HG03521 (cell line): ENCODE results near the gene PTPRR.
"Not testable (repeated sequence)": the region's sequence is repeated elsewhere in the genome, so short reads cannot be mapped to it uniquely, and the experiment has no call there.

Experiments
- ATAC-seq: cut with Tn5 transposase; IDR thresholded peaks from one replicate; pipeline ENCODE4 v1.9.1; 2021; ENCODE audit warnings: mild to moderate bottlenecking, moderate library complexity; ENCODE audit not compliant: unreplicated experiment

The PTPRR gene

DNA sequence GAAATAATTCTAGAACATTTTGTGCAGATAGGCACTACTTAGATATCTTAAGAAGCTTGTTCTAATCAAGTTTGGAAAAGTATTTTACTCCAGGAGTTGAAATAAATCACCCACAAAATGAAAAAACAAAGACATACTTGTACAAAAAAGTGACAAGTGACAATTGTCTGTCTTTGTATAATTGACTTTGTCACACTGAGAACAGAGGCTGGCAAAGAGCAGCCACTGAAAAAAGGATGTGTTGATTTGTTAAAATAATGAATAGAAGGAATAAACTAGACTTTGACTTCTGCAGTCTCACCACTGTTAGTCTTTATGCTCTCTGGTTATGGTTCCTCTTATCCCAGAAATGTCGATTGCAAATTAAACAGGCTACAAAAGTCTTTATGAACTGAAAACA, 77.6 kb downstream of the PTPRR start:
- ATAC-seq, result no peak

DNA sequence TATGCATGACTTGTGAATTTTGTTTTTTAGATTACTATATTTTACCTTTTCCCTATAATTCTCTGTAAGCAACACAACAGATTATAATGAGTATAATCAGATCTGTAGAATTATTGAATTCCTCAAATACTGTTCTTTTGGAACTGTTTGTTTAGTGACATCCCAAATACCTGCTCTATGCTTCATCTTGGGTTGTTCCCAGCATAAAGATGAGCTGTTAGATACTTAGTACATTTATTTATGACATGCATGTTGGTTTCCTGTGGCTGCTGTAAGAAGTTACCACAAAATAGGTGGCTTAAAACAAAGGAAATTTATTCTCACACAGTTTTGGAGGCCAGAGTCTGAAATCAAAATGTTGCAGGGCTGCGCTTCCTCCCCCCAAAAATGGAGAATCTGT, 78.4 kb downstream of the PTPRR start:
- ATAC-seq, result no peak

DNA sequence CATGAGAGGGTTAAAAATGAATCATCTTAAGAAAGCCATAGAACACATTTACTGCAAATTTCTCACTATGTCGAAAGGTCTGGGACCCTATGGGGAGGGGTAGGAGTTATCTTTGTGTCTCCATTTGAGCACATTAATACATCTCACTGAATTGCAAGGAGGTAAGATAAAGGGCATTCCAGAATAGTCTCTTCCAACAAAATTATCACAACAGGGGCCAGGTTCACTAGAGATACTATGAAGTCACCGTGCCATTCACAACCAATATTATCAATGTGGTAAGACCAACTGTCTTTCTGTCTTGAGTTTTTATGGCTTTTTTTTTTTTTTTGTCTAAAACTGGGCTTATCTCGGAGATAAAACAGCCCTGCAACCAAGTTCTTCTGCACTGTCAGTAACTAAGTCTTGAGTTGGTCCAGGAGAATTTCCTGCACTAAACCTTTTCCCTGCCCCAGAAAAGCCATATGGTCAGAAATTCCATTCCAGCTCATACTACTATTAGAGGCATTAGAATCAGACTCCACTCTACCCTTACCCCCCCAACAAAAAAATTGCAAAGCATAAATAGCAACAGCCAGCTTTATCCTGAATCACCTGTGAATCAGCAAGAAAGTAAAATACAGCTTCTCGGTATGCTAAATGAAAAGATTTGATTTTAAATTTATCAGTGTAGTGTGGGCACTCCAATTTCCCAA, 79.7 kb downstream of the PTPRR start:
- no peak for ATAC-seq

DNA sequence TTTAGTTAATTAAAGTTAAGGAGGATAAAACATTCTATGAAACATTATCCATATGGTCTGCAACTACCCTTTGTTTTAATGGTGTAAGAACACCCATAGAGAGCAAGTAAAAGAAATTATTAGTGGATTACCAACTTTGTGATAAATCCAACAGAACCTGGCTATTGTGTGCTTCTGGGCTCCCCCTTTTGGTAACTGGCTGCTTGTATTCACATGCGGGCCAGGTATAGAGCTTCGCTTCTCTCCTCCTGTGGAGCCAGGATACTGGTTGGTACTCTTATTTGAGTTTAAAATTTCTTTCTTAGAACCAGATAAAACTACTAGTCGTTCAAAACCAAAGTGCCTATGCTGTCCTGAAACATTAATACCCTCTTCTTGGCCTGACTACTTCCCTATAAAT, 81.0 kb downstream of the PTPRR start:
- ATAC-seq, result no peak

DNA sequence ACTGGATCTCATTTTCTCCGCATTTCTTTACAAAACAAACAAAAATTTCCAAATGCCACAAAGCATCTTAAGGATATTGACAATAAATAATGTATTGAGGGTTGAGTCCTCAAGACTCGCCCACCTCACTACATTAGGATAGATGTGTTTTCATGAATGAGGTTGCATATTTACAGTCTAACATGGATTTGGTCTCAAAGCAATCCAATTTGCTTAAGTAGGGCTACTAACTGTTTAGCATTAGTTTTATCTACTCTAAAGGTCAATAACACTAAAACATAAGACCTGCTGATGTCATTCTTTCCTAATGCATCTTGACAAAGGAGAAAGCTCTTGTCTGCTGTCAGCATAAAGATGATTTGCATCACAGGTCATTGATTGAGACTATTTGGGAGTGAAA, 82.4 kb downstream of the PTPRR start:
- no peak for ATAC-seq

DNA sequence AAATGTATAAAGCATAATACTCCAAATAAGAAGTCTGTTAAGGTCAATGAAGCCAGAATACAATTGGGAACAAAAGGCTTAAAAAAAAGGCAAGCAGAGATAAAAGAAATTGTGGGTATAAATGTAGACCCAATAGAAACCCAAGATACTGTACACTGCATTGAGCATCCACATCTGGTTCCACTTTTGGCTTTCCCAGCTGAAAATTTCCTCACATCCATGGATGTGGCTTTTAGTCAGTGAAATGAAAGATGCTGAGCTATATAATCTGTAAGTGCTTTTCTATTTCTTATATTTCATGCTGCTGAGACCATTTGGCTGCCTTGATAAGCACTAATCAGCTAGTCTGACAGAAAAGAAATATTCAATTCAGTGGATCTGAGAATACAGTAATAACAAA, 83.5 kb downstream of the PTPRR start:
- no peak for ATAC-seq

DNA sequence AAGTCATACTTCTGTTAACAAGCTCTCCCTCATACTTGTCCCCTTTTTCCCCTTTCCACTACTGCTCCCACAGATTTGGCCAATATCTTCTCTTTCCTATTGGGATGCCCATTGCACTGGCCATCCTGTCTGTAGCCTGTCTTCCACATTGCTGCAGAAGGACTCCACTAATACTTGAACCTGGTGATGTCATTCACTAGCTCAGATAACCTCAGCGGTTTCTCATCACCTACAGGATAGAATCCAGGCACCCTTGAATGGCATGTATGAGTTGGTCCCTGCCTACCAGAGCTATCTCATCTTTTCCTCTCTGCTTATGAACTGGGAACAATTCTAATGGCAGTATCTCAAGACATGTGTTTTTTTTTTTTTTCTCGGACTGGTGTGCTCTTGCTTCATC, 84.6 kb downstream of the PTPRR start:
- ATAC-seq, result no peak

DNA sequence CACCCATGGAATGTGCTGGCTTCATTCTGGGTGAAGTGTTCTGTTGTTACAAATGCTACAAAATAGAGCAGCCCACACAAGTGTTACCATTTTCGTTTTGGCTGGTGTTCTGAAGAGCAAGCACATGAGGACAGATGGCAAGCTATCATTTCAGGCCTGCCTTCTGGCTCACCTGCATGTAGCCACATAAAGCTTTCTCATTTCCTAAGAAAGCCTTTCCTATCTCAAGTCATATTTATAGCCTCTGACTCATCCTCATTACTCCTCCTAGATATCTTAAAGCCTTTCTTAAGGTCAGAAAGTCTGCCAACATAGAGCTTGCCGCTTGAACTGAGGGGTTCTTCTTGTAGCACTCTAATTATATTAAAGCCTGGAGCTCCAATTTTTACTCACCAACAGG, 89.0 kb downstream of the PTPRR start:
- ATAC-seq, result no peak

DNA sequence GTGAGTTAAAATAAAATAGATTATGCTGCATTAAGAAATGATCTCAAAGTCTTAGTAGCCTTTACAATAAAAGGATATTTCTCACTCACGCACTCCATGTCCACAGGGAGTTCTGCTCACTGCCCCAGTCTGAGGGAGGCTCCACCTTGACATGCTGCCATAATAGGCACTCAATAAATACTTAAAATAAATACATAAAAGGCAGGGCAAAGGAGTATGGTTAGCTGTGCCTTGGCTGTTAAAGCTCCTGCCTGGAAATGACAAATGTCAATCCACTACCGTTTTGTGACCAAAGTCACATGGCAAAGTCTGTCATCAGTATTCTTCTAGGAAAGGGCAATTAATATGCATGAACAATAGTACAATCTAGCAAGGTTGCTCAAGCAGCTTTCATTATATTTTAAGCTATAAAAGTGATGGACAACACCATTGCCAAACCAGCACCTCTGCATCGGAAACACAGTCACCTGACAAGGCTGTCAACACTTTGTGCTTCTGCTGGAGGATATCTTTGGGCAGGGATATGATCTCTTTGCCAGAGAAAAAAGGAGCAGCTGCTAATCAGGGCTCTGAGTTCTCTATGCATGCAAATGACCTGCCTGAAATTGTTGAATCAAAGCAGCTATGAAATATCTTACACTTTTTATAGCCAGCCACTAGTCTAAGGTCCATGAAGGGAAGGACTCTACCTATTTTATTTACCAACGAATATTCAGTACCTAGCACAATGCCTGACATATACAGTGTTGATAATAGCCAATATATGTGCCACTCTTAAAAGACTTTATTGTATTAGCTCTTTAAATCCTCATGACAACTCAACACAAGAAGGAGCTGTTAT, 90.1 kb downstream of the PTPRR start:
- ATAC-seq, result no peak

DNA sequence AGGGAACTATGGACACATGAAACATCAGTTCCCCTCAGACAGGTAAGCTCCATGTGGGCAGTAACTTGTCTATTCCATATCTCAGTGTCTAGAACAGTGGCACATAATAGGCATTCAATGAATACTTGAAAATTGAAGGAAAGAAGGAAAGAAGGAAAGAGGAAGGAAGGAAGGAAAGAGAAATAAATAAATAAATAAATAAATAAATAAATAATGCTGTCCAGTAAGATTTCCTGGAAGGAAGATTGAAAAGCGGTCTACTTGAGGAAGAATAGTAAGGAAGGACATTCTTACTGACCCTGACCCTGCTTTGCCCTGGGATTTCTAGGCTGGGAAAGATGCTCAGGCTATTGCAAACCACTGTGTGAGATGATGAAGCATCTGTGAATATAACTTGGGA, 91.5 kb downstream of the PTPRR start:
- no peak for ATAC-seq

DNA sequence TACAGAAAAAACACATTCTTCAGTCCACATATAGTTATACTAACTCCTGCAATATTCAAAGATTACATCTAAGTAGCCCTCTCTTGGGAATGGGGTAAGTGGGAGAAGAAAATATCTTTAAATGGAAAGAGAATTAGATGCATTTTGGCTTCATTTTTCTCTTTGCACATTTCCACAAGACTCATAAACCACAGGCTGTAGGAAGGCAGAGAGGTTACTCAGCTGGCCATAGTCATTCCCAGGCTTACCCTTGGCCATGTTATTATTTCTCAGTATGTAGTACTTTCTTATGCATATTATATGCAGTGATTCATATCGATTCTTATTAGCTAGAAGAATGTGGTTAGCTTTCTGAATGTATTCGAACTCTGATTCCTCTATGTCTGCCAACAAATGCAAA, 92.2 kb downstream of the PTPRR start:
- ATAC-seq, result no peak

DNA sequence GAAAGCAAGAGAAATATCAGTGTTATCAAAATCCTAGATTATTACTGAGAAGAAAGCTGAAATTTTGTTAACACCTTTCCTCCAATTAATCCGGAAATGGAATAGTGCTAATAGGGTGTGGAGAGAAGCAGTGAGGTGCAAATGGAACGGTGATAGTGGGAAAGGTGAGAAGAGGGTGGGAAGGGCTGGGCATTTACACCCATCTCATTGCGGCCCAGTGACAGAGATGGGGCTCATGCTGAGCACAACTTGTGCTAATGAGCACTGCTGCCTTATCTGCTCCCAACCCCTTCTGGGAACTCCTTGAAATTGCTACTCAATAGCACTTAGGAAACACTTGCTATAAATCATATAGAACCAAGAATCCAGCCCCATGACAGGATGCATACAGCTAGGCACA, 94.4 kb downstream of the PTPRR start:
- ATAC-seq, result no peak

DNA sequence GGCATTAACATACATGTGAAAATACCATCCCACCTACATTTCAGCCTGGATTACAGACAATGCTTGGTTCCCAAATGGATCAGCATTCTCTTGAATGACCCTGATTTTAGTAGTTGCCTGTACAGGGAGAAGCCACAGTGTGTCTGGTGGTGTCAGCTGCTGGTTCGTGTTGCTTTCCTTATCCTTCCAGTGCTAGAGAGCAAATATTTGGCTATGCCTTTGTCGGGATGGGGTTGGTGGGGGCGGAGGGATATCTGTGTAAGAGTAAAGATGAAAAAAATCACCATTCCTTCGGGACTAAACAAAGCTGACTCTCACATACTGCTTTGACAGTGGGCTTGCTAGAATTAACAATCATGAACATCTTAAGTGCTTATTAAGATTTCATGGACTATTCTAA, 96.0 kb downstream of the PTPRR start:
- ATAC-seq, result no peak

DNA sequence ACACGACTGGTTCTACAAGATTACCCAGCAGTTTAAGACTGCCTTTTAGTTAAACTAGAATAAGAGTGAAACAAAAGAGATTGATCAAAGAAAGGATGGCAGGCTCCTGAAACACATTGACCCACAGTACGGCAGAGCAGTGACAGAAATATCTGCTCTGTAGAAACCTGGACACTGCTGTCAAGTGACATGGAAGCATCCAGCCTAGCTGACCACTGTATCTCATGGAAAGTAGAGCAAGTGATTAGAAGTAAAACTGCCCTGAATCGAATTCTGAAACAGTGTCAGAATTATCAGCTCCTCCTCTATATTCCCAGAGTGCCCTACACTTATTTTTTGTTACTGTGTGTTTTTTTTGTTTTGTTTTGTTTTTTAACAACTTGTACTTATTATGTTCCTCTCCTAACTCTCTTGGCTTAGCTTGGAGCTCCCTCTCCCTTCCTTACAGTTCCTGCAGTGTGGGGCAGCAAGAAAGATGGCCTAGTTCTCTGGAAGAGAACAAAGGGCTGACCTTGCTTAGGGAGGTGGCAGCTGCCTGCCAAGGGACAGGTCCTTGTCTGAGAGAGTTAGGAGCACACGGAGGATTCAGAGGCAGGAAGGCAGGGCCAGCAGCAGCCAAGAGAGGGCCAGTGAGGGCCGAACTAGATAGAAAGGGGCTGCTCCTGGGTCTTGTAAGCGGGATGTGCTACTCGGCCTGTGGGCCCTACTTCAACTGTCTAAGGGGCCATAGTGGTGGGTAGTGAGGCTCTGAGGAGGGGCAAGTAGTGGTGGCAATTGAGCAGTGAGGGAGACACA, 97.2 kb downstream of the PTPRR start:
- ATAC-seq, result no peak

DNA sequence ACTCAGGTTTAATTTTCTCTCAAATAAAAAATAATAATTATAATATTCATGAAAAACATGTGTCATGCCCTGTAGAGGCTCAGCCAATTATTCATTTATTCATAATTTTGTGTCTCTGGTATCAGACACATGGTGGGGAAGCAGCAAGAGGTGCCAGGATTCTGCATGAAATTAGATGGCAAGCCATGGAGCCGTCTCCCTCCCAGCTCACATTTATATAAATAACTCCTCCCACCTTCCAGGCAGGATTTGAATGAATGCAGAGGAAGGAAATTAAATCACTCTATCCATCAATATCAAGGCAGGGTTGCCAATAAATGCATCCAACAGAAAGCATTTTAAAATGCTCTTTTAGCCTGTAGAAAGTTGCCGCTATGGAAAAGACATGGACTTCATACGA, 98.1 kb downstream of the PTPRR start:
- ATAC-seq, result no peak

DNA sequence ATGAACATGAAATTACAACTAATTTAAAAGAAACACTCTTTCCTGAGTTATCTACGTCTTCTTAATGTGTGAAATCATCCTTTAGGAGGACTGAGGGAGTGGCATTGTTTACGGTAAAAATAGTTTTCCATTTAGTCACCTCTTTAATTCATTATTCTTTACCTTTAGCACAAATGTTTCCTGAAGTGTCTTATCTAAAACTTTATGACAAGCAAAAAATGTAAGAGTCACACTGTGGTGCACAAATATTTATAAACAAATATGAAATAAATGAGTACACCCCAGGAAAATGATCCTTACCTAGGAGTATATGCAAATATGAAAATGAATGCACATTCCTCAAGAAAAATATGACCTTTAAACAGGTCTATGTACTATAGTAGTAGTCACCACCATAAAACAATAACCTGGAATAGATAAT, 104.6 kb downstream of the PTPRR start:
- no peak for ATAC-seq

DNA sequence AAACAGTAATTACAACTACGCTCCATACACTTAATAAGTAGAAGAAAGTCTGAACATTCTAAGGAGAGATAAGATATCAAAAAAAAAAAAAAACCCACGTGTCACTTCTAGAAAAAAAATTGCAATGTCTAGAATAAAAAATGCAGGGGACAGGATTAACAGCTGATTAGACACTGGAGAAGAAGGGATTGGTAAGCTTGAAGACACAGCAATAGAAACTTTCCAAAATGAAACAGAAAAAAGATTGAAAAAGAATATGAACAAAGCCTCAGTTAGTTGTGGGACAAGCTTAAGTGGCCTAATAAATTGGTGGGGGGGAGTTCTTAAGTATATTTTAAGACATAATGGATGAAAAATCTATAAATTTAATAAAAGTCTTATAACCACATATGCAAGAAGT, 105.5 kb downstream of the PTPRR start:
- no peak for ATAC-seq

DNA sequence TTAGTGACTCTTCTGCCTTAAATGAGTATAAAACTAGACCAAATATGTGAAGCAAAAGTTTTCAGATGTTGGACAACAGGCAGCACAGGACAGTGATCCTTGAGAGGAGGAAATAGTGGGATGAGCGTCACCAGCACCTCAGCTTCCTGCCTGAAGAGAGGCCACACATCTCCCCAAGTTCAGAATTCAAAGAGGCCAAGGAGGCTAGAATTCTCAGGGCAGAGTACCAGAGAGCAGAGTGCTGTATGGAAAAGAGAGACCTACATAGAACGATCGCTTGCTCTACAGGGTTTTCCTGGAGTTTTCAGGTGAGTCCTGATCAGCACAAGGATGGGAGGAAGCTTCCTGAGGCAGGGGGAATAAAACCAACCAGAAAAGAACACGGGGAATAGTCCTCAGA, 107.0 kb downstream of the PTPRR start:
- no peak for ATAC-seq

DNA sequence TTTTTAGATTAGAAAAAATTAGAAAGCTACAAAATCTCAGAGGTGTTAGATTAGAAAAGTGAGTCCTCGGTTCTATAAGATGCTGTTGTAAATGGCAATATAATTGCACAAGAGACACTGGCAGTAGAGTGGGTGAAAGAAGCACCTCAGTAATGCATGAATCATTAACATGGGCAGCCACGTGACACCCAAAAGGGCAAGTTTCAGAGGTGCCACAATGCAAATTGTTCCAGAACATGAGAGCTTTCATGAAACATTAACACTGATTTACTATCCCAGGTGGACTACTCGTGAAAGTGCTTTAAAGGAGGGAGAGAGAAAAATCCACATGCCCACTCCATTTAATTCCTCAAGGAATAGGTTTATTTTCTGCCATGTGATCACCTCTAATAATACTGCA, 108.4 kb downstream of the PTPRR start:
- no peak for ATAC-seq

DNA sequence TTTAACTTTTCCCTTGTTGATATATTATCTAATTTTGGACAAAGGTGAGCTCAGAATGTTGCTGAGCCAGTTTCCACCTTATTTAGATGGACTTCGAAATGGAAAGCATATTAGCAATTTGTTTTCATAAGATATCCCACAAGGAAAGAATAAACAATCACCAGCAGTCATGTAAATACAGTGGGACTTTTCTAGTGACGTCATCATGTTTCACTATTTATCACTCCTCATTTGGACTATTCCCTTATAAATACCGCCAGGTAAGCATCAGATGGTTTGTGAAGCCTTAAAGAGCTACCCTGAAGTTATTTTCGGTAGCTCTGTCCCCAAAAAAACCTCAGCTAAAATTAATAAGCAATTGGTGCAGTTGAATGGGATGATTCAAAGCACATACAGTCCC, 110.7 kb downstream of the PTPRR start:
- no peak for ATAC-seq

DNA sequence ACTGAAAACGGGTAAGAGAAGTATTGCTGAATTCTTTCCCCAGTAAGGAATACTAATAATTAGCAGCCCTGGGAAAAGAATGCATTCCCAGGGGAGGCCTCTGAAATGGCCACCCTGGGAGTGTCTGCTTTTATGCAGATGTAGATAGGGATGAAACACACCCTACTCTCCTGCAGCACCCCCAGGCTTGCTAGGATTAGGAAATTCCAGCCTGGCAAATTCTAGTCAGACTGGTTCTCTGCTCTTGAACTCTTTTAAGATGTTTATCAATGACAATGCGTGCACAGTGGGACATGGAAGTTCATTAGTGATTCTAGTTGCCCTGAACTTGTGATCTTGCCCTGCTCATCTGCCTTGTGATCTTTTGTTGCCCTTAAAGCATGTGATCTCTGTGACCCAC, 112.5 kb downstream of the PTPRR start:
- not testable (repeated sequence) for ATAC-seq

DNA sequence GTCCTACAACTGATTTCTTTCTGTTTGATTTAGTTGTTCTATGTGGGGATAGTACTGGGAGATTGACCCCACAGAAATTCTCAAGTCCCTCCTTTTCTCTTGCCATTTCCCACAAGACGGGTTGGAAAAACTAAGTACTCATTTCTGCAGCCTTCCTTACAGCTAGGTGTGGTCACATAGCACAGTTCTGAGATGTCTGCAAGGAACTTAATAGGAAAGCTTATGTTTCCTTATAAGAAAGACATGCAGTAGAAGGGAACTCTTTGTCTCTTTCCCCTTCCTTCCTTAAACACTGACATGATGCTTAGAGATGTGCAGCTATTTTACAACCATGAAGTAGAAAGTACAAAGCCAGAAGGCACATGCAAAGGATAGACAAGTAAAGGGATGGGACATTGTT, 113.7 kb downstream of the PTPRR start:
- ATAC-seq, result no peak
